GM19240 (cell line): Measurements from ENCODE around the gene ESR1.
"Not testable (repeated sequence)": the region's sequence is repeated elsewhere in the genome, so short reads cannot be mapped to it uniquely, and the experiment has no call there.

Source experiments
- DNase-seq: peaks from one replicate; pipeline ENCODE4 v3.0.0; 2011; ENCODE audit warnings: low spot score; ENCODE audit not compliant: insufficient read length

ESR1 gene

GRCh38 chr6:152127432-152128165 lies 320.1 kb downstream of the ESR1 start:
- no peak for DNase-seq

GRCh38 chr6:152129691-152130151 lies 322.2 kb downstream of the ESR1 start:
- DNase-seq = no peak

GRCh38 chr6:152130441-152130840 lies 323.0 kb downstream of the ESR1 start:
- no peak for DNase-seq

GRCh38 chr6:152135755-152136448 lies 328.4 kb downstream of the ESR1 start:
- no peak for DNase-seq

- no peak for DNase-seq
Measured at GRCh38 chr6:152136449-152136825, 329.0 kb downstream of the ESR1 start.

- DNase-seq = not testable (repeated sequence)
Measured at GRCh38 chr6:152138344-152138743, 330.9 kb downstream of the ESR1 start.

GRCh38 chr6:152142105-152142504 lies 334.6 kb downstream of the ESR1 start:
- DNase-seq = no peak

- no peak for DNase-seq
Measured at GRCh38 chr6:152143359-152143758, 335.9 kb downstream of the ESR1 start.

- DNase-seq = no peak
Measured at GRCh38 chr6:152146385-152146784, 338.9 kb downstream of the ESR1 start.

- DNase-seq = no peak
Measured at GRCh38 chr6:152147269-152147668, 339.8 kb downstream of the ESR1 start.

GRCh38 chr6:152148412-152148811 lies 340.9 kb downstream of the ESR1 start:
- DNase-seq = no peak

- DNase-seq = no peak
Measured at GRCh38 chr6:152150196-152150595, 342.7 kb downstream of the ESR1 start.

GRCh38 chr6:152151920-152152319 lies 344.4 kb downstream of the ESR1 start:
- no peak for DNase-seq

- DNase-seq = no peak
Measured at GRCh38 chr6:152154559-152155356, 347.3 kb downstream of the ESR1 start.

- DNase-seq = no peak
Measured at GRCh38 chr6:152155792-152156191, 348.3 kb downstream of the ESR1 start.

- DNase-seq = peak; percentile 16
Measured at GRCh38 chr6:152160346-152160745, 352.9 kb downstream of the ESR1 start.

GRCh38 chr6:152161501-152161900 lies 354.0 kb downstream of the ESR1 start:
- no peak for DNase-seq

- no peak for DNase-seq
Measured at GRCh38 chr6:152164957-152165356, 357.5 kb downstream of the ESR1 start.

- DNase-seq = no peak
Measured at GRCh38 chr6:152166497-152166896, 359.0 kb downstream of the ESR1 start.

- no peak for DNase-seq
Measured at GRCh38 chr6:152166897-152167296, 359.4 kb downstream of the ESR1 start.

- no peak for DNase-seq
Measured at GRCh38 chr6:152167641-152168603, 360.4 kb downstream of the ESR1 start.
